Measurements from ENCODE around the gene PPP3R1. TPM values are rescaled to one million over a fixed set of nuclear protein-coding genes. Genes with fewer than 3 reads are reported as not detected.

Gene PPP3R1
- total and polyA plus RNA-seq, 2 experiments from 2014 or later, result 7.9 to 49.6 TPM

DNA sequence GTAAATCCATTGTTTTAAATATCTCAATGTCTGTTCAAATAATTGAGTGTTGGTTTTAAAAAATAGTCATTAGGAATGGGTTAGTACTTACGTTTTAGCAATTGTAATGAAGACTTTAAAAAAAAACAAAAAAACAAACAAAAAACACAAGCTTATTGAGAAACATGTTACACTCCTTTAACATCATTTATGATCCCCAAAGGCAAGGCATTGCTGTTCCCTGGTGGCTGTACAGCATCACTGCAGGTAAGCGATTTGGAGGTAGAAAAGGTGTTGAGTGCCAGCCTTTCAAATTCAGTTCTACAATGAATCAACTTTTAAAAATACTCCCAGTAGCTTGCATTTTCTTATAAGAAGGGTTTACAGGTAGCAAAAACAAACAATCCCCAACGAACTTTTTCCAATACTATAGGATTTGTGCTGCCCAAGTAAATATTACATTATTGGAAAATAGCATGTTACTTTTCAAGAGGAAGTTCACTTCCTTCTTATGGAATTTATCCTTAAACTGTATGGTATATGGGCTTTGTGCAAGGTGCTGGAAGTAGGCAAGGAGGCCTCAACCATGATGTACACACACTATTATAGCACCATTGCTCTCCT lies 39.9 kb upstream of the PPP3R1 start:
- no peak overlapping the region for H3K27ac ChIP-seq (ENCODE audit: low read depth)
- no peaks in the 10 kb centered on the region for H3F3A ChIP-seq (replicated peaks; ENCODE audit: low read depth)
- Mint-ChIP-seq H3K9me3 (no peaks in the 10 kb centered on the region), H3K4me1 (peaks cover 9% of the 10 kb centered on the region; the same call in 2 of the 3 replicates), H3K27ac (no peak overlapping the region), H3K27me3 (ENCODE audit: insufficient read depth, low read depth, poor library complexity) (peaks cover 2% of the 10 kb centered on the region), H3K4me3 (no peak overlapping the region), H3K36me3 (ENCODE audit: low read depth) (no peaks in the 10 kb centered on the region)
- H3K4me2 ChIP-seq, result no peak overlapping the region
- no peak overlapping the region for H3K4me3 ChIP-seq
- ATAC-seq (peak; percentile 78), DNase-seq (ENCODE audit: low spot score) (peak; percentile 71)
- no peak overlapping the region for H2AFZ ChIP-seq
- no peaks in the 10 kb centered on the region for H3K79me2 ChIP-seq (replicated peaks; ENCODE audit: insufficient read depth)
- no peaks in the 10 kb centered on the region for H3K36me3 ChIP-seq (ENCODE audit: insufficient read depth)
- H3K9me2 ChIP-seq (ENCODE audit: insufficient read depth), result no peaks in the 10 kb centered on the region
- H3K27me3 ChIP-seq (ENCODE audit: insufficient read depth), result no peaks in the 10 kb centered on the region
- H3K4me1 ChIP-seq (ENCODE audit: insufficient read depth), result no peaks in the 10 kb centered on the region
- no peaks in the 10 kb centered on the region for H4K20me1 ChIP-seq (replicated peaks; ENCODE audit: insufficient read depth)
- TF ChIP-seq, protein P1, sequence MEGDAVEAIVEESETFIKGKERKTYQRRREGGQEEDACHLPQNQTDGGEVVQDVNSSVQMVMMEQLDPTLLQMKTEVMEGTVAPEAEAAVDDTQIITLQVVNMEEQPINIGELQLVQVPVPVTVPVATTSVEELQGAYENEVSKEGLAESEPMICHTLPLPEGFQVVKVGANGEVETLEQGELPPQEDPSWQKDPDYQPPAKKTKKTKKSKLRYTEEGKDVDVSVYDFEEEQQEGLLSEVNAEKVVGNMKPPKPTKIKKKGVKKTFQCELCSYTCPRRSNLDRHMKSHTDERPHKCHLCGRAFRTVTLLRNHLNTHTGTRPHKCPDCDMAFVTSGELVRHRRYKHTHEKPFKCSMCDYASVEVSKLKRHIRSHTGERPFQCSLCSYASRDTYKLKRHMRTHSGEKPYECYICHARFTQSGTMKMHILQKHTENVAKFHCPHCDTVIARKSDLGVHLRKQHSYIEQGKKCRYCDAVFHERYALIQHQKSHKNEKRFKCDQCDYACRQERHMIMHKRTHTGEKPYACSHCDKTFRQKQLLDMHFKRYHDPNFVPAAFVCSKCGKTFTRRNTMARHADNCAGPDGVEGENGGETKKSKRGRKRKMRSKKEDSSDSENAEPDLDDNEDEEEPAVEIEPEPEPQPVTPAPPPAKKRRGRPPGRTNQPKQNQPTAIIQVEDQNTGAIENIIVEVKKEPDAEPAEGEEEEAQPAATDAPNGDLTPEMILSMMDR (conservative IDR thresholded peaks at IDR 0.05; ENCODE audit: low read depth in 2 of 2), result peak; percentile 86 to 90
- TF ChIP-seq, protein P2, sequence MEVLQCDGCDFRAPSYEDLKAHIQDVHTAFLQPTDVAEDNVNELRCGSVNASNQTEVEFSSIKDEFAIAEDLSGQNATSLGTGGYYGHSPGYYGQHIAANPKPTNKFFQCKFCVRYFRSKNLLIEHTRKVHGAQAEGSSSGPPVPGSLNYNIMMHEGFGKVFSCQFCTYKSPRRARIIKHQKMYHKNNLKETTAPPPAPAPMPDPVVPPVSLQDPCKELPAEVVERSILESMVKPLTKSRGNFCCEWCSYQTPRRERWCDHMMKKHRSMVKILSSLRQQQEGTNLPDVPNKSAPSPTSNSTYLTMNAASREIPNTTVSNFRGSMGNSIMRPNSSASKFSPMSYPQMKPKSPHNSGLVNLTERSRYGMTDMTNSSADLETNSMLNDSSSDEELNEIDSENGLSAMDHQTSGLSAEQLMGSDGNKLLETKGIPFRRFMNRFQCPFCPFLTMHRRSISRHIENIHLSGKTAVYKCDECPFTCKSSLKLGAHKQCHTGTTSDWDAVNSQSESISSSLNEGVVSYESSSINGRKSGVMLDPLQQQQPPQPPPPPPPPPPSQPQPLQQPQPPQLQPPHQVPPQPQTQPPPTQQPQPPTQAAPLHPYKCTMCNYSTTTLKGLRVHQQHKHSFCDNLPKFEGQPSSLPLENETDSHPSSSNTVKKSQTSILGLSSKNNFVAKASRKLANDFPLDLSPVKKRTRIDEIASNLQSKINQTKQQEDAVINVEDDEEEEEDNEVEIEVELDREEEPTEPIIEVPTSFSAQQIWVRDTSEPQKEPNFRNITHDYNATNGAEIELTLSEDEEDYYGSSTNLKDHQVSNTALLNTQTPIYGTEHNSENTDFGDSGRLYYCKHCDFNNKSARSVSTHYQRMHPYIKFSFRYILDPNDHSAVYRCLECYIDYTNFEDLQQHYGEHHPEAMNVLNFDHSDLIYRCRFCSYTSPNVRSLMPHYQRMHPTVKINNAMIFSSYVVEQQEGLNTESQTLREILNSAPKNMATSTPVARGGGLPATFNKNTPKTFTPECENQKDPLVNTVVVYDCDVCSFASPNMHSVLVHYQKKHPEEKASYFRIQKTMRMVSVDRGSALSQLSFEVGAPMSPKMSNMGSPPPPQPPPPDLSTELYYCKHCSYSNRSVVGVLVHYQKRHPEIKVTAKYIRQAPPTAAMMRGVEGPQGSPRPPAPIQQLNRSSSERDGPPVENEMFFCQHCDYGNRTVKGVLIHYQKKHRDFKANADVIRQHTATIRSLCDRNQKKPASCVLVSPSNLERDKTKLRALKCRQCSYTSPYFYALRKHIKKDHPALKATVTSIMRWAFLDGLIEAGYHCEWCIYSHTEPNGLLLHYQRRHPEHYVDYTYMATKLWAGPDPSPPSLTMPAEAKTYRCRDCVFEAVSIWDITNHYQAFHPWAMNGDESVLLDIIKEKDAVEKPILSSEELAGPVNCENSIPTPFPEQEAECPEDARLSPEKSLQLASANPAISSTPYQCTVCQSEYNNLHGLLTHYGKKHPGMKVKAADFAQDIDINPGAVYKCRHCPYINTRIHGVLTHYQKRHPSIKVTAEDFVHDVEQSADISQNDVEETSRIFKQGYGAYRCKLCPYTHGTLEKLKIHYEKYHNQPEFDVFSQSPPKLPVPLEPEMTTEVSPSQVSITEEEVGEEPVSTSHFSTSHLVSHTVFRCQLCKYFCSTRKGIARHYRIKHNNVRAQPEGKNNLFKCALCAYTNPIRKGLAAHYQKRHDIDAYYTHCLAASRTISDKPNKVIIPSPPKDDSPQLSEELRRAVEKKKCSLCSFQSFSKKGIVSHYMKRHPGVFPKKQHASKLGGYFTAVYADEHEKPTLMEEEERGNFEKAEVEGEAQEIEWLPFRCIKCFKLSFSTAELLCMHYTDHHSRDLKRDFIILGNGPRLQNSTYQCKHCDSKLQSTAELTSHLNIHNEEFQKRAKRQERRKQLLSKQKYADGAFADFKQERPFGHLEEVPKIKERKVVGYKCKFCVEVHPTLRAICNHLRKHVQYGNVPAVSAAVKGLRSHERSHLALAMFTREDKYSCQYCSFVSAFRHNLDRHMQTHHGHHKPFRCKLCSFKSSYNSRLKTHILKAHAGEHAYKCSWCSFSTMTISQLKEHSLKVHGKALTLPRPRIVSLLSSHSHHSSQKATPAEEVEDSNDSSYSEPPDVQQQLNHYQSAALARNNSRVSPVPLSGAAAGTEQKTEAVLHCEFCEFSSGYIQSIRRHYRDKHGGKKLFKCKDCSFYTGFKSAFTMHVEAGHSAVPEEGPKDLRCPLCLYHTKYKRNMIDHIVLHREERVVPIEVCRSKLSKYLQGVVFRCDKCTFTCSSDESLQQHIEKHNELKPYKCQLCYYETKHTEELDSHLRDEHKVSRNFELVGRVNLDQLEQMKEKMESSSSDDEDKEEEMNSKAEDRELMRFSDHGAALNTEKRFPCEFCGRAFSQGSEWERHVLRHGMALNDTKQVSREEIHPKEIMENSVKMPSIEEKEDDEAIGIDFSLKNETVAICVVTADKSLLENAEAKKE (CRISPR knock-in tag; IDR thresholded peaks at IDR 0.05), result no peak

DNA sequence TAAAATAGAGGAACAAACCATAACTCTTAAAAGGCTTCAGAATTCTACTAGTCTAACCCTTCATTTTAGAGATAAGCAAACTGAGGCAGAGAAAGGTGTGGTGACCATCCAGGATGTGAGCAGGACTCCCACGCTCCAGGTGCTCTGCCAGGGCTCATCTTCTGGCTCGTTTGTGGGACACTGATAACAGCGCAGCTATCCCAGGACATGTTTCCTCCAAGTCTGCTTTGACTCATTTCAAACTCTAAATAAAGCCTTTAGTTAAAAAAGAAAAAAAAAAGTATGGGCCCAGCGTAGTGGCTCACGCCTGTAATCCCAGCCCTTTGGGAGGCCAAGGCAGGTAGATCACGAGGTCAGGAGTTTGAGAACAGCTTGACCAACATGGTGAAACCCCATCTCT lies 39.0 kb upstream of the PPP3R1 start:
- Mint-ChIP-seq H3K27me3 (ENCODE audit: insufficient read depth, low read depth, poor library complexity) (peaks cover 2% of the 10 kb centered on the region), H3K9me3 (no peaks in the 10 kb centered on the region), H3K4me3 (no peak overlapping the region), H3K36me3 (ENCODE audit: low read depth) (no peaks in the 10 kb centered on the region), H3K27ac (no peak overlapping the region), H3K4me1 (peaks cover 9% of the 10 kb centered on the region; the same call in 2 of the 3 replicates)
- H3K79me2 ChIP-seq (replicated peaks; ENCODE audit: insufficient read depth), result no peaks in the 10 kb centered on the region
- no peak overlapping the region for H2AFZ ChIP-seq
- no peak for ATAC-seq
- no peaks in the 10 kb centered on the region for H3K27me3 ChIP-seq (ENCODE audit: insufficient read depth)
- H3K36me3 ChIP-seq (ENCODE audit: insufficient read depth), result no peaks in the 10 kb centered on the region
- no peak overlapping the region for H3K27ac ChIP-seq (ENCODE audit: low read depth)
- H3F3A ChIP-seq (replicated peaks; ENCODE audit: low read depth), result no peaks in the 10 kb centered on the region
- no peak overlapping the region for H3K4me2 ChIP-seq
- no peak for DNase-seq (ENCODE audit: low spot score)
- no peaks in the 10 kb centered on the region for H4K20me1 ChIP-seq (replicated peaks; ENCODE audit: insufficient read depth)
- H3K4me3 ChIP-seq, result no peak overlapping the region
- H3K4me1 ChIP-seq (ENCODE audit: insufficient read depth), result no peaks in the 10 kb centered on the region
- no peaks in the 10 kb centered on the region for H3K9me2 ChIP-seq (ENCODE audit: insufficient read depth)
- TF ChIP-seq POLR2AphosphoS5 (IDR thresholded peaks at IDR 0.05; ENCODE audit: low read depth) (no peak), EZH2phosphoT487 (IDR thresholded peaks at IDR 0.05; ENCODE audit: unreplicated experiment) (no peak), ZNF114 (CRISPR knock-in tag; IDR thresholded peaks at IDR 0.05) (no peak), EZH2 (IDR thresholded peaks at IDR 0.05; ENCODE audit: low read depth, unreplicated experiment) (no peak)
- TF ChIP-seq, protein P3, sequence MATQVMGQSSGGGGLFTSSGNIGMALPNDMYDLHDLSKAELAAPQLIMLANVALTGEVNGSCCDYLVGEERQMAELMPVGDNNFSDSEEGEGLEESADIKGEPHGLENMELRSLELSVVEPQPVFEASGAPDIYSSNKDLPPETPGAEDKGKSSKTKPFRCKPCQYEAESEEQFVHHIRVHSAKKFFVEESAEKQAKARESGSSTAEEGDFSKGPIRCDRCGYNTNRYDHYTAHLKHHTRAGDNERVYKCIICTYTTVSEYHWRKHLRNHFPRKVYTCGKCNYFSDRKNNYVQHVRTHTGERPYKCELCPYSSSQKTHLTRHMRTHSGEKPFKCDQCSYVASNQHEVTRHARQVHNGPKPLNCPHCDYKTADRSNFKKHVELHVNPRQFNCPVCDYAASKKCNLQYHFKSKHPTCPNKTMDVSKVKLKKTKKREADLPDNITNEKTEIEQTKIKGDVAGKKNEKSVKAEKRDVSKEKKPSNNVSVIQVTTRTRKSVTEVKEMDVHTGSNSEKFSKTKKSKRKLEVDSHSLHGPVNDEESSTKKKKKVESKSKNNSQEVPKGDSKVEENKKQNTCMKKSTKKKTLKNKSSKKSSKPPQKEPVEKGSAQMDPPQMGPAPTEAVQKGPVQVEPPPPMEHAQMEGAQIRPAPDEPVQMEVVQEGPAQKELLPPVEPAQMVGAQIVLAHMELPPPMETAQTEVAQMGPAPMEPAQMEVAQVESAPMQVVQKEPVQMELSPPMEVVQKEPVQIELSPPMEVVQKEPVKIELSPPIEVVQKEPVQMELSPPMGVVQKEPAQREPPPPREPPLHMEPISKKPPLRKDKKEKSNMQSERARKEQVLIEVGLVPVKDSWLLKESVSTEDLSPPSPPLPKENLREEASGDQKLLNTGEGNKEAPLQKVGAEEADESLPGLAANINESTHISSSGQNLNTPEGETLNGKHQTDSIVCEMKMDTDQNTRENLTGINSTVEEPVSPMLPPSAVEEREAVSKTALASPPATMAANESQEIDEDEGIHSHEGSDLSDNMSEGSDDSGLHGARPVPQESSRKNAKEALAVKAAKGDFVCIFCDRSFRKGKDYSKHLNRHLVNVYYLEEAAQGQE (IDR thresholded peaks at IDR 0.05; ENCODE audit: unreplicated experiment), result no peak
- TF ChIP-seq, protein P1 (conservative IDR thresholded peaks at IDR 0.05; ENCODE audit: low read depth in 2 of 2), result no peak
